ENCODE results near the gene PDF. TPM values are rescaled to one million over a fixed set of nuclear protein-coding genes. Genes with fewer than 3 reads are reported as not detected.

PDF gene
- total and polyA plus RNA-seq, 2 of the 13 experiments (the other 11 are each of a cell fraction or from before 2014, with no cell fraction given): 12.4 to 48.8 TPM

DNA sequence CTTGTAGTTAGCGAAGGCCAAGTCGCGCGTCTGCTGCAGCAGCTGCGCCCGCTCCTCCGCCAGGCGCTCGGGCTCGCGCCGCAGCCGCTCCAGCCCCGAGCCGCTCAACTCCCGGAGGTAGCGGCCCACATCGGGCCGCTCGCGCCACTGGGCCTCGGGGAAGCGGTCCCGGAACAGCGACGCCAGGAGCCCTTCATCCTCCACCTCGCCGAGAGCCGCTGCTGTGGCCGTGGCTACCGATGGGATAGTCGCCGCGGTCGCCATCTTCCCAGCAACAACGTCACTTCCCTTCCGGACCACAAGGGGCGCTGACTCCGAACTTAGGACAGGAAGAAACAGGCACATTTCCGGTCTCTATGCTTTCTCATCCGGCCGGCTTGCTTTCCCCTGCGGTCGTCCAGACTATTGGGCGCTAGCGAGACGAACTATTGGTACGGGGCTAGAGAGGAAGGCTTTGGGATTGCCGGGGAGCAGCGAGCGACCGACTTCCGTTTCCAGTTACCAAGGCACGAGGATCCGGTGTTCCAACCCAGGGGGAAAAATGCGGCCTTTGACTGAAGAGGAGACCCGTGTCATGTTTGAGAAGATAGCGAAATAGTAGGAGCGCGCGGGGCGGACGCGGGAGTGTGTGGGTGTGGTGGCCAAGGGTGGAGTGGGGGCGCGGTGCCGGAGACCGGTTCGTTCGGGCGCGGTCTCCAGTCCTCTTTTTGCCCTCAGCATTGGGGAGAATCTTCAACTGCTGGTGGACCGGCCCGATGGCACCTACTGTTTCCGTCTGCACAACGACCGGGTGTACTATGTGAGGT is 9.1 kb upstream of the PDF start, which contains the start of the genes COG8 and NIP7 (continued):
- TF ChIP-seq, protein P1, sequence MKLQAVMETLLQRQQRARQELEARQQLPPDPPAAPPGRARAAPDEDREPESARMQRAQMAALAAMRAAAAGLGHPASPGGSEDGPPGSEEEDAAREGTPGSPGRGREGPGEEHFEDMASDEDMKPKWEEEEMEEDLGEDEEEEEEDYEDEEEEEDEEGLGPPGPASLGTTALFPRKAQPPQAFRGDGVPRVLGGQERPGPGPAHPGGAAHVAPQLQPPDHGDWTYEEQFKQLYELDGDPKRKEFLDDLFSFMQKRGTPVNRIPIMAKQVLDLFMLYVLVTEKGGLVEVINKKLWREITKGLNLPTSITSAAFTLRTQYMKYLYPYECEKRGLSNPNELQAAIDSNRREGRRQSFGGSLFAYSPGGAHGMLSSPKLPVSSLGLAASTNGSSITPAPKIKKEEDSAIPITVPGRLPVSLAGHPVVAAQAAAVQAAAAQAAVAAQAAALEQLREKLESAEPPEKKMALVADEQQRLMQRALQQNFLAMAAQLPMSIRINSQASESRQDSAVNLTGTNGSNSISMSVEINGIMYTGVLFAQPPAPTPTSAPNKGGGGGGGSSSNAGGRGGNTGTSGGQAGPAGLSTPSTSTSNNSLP (IDR thresholded peaks at IDR 0.05; ENCODE audit: low read depth, low read length): no peak; the same call in none of the 2 replicates
- TF ChIP-seq PAF1 (CRISPR knock-in tag; IDR thresholded peaks at IDR 0.05) (no peak), SYNCRIP (IDR thresholded peaks at IDR 0.05; ENCODE audit: insufficient read depth, low read depth, low read length) (no peak), SKI (IDR thresholded peaks at IDR 0.05; ENCODE audit: partially characterized antibody) (peak; percentile 84), SUZ12 (IDR thresholded peaks at IDR 0.05; ENCODE audit: low read depth, low read length) (no peak), FOXA3 (CRISPR knock-in tag; IDR thresholded peaks at IDR 0.05) (peak; percentile 70), FOXK1 (CRISPR knock-in tag; IDR thresholded peaks at IDR 0.05; ENCODE audit: borderline replicate concordance, low read depth) (peak; percentile 96), GABPB1 (CRISPR knock-in tag; IDR thresholded peaks at IDR 0.05) (peak; percentile 98), MED13 (CRISPR knock-in tag; IDR thresholded peaks at IDR 0.05) (no peak), ZBTB3 (CRISPR knock-in tag; IDR thresholded peaks at IDR 0.05; ENCODE audit: borderline replicate concordance, low read depth) (no peak), ZNF549 (CRISPR knock-in tag; IDR thresholded peaks at IDR 0.05) (peak; percentile 88; the same call in 1 of the 2 replicates), NR2C2 (CRISPR knock-in tag; IDR thresholded peaks at IDR 0.05; ENCODE audit: borderline replicate concordance) (peak; percentile 91), TGIF2 (CRISPR knock-in tag; IDR thresholded peaks at IDR 0.05) (peak; percentile 44; the same call in 1 of the 2 replicates), CAMTA2 (CRISPR knock-in tag; IDR thresholded peaks at IDR 0.05; ENCODE audit: borderline replicate concordance) (peak; percentile 94), ZNF556 (CRISPR knock-in tag; IDR thresholded peaks at IDR 0.05; ENCODE audit: borderline replicate concordance) (peak; percentile 89; the same call in 1 of the 2 replicates), BRCA1 (CRISPR knock-in tag; IDR thresholded peaks at IDR 0.05) (peak; percentile 72; the same call in 1 of the 2 replicates), FIP1L1 (IDR thresholded peaks at IDR 0.05; ENCODE audit: borderline replicate concordance, insufficient read depth, low read depth, low read length) (no peak), U2AF2 (IDR thresholded peaks at IDR 0.05; ENCODE audit: low read depth, low read length) (no peak), ZNF235 (CRISPR knock-in tag; IDR thresholded peaks at IDR 0.05; ENCODE audit: borderline replicate concordance) (peak; percentile 62; the same call in 1 of the 2 replicates), ZSCAN31 (CRISPR knock-in tag; IDR thresholded peaks at IDR 0.05; ENCODE audit: low read depth) (peak; percentile 84; the same call in 1 of the 2 replicates), CBX1 (IDR thresholded peaks at IDR 0.05; ENCODE audit: low read depth) (no peak), MAFF (IDR thresholded peaks at IDR 0.05; ENCODE audit: low read depth, low read length) (peak; percentile 15; the same call in 1 of the 2 replicates), ZNF761 (CRISPR knock-in tag; conservative IDR thresholded peaks at IDR 0.05) (peak; percentile 86; the same call in 1 of the 2 replicates), NFRKB (IDR thresholded peaks at IDR 0.05) (peak; percentile 85; the same call in 1 of the 2 replicates), ZBTB42 (CRISPR knock-in tag; IDR thresholded peaks at IDR 0.05) (no peak), SMARCC2 (IDR thresholded peaks at IDR 0.05) (no peak)
- TF ChIP-seq, protein P2, sequence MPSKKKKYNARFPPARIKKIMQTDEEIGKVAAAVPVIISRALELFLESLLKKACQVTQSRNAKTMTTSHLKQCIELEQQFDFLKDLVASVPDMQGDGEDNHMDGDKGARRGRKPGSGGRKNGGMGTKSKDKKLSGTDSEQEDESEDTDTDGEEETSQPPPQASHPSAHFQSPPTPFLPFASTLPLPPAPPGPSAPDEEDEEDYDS (CRISPR knock-in tag; IDR thresholded peaks at IDR 0.05): peak; percentile 90
- TF ChIP-seq, protein P3, sequence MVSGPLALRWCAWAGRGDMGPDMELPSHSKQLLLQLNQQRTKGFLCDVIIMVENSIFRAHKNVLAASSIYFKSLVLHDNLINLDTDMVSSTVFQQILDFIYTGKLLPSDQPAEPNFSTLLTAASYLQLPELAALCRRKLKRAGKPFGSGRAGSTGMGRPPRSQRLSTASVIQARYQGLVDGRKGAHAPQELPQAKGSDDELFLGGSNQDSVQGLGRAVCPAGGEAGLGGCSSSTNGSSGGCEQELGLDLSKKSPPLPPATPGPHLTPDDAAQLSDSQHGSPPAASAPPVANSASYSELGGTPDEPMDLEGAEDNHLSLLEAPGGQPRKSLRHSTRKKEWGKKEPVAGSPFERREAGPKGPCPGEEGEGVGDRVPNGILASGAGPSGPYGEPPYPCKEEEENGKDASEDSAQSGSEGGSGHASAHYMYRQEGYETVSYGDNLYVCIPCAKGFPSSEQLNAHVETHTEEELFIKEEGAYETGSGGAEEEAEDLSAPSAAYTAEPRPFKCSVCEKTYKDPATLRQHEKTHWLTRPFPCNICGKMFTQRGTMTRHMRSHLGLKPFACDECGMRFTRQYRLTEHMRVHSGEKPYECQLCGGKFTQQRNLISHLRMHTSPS (CRISPR knock-in tag; IDR thresholded peaks at IDR 0.05; ENCODE audit: low read depth): no peak; the same call in none of the 2 replicates
